Vagina (tissue), 2 donors: ENCODE measurements around the gene DGCR2.

Source experiments
- CTCF ChIP-seq, 3 experiments: fragments of 450-650 bp in 2 of 3; fragments of 200-600 bp in 1 of 3; sonication (generic) in 1 of 3; IDR thresholded peaks; one replicate each; pipeline ENCODE4 v1.5.1; 2017 to 2019; ENCODE audit warnings: antibody characterized with exemption in 3 of 3, mild to moderate bottlenecking in 2 of 3, moderate library complexity in 2 of 3
- POLR2A ChIP-seq, 2 donors: fragments of 450-650 bp; IDR thresholded peaks; one replicate each; pipeline ENCODE4 v1.6.1; 2017; ENCODE audit warnings: antibody characterized with exemption in 2 of 2, mild to moderate bottlenecking in 2 of 2, moderate library complexity in 2 of 2

GRCh38 chr22:18999008-18999407 lies 123.2 kb downstream of the DGCR2 start:
- TF ChIP-seq CTCF (IDR thresholded peaks at IDR 0.05) = no peak
- TF ChIP-seq POLR2A (IDR thresholded peaks at IDR 0.05) = no peak
